Measurements from ENCODE around the gene PPP2CA.
"Not testable (repeated sequence)": the region's sequence is repeated elsewhere in the genome, so short reads cannot be mapped to it uniquely, and the experiment has no call there.

Gene PPP2CA

GRCh38 chr5:134225780-134226440 is at the start of gene PPP2CA:
Gene PPP2CA (minus strand): TSS chr5:134226073. CDS start chr5:134225861, 212 bp downstream.
- Mint-ChIP-seq H3K27ac (peak within 1 kb of the TSS; percentile 100), H3K4me3 (peak within 1 kb of the TSS; percentile 99), H3K27me3 (no peaks in the 10 kb centered on the region), H3K4me1 (ENCODE audit: low read depth) (peaks cover 34% of the 10 kb centered on the region), H3K9me3 (no peaks in the 10 kb centered on the region), H3K36me3 (ENCODE audit: low read depth) (peaks cover 43% of the 10 kb centered on the region)
- intact Hi-C loops (cut with micrococcal nuclease): loop anchor here (1.0 to 2.0 kb wide), 2 partner anchors 15 to 23 kb away; no protein-coding TSS in a partner anchor

- H3K36me3 Mint-ChIP-seq (ENCODE audit: low read depth): no peaks in the 10 kb centered on the region
- H3K27ac Mint-ChIP-seq: no peak overlapping the region
- H3K27me3 Mint-ChIP-seq: peaks cover 18% of the 10 kb centered on the region
- no peaks in the 10 kb centered on the region for H3K4me1 Mint-ChIP-seq (ENCODE audit: low read depth)
- intact Hi-C loops (cut with micrococcal nuclease): no loop called here
- peaks cover 9% of the 10 kb centered on the region for H3K9me3 Mint-ChIP-seq
- no peak overlapping the region for H3K4me3 Mint-ChIP-seq
Measured at GRCh38 chr5:134273642-134274395, 47.9 kb upstream of the PPP2CA start.

- peaks cover 17% of the 10 kb centered on the region for H3K27me3 Mint-ChIP-seq
- intact Hi-C loops (cut with micrococcal nuclease): no loop called here
- no peak overlapping the region for H3K4me3 Mint-ChIP-seq
- peaks cover 9% of the 10 kb centered on the region for H3K9me3 Mint-ChIP-seq
- H3K36me3 Mint-ChIP-seq (ENCODE audit: low read depth): no peaks in the 10 kb centered on the region
- H3K27ac Mint-ChIP-seq: no peak overlapping the region
- no peaks in the 10 kb centered on the region for H3K4me1 Mint-ChIP-seq (ENCODE audit: low read depth)
Measured at GRCh38 chr5:134271059-134271458, 45.2 kb upstream of the PPP2CA start.

GRCh38 chr5:134268919-134269318 is 43.0 kb upstream of the PPP2CA start:
- Mint-ChIP-seq H3K4me3 (no peak overlapping the region), H3K9me3 (peaks cover 19% of the 10 kb centered on the region), H3K4me1 (ENCODE audit: low read depth) (no peaks in the 10 kb centered on the region), H3K27me3 (peaks cover 18% of the 10 kb centered on the region), H3K36me3 (ENCODE audit: low read depth) (no peaks in the 10 kb centered on the region), H3K27ac (no peak overlapping the region)
- intact Hi-C loops (cut with micrococcal nuclease): no loop called here

GRCh38 chr5:134268019-134268601 is 42.2 kb upstream of the PPP2CA start:
- H3K4me1 Mint-ChIP-seq (ENCODE audit: low read depth): no peaks in the 10 kb centered on the region
- peaks cover 27% of the 10 kb centered on the region for H3K9me3 Mint-ChIP-seq
- H3K27ac Mint-ChIP-seq: no peak overlapping the region
- intact Hi-C loops (cut with micrococcal nuclease): no loop called here
- H3K4me3 Mint-ChIP-seq: no peak overlapping the region
- H3K36me3 Mint-ChIP-seq (ENCODE audit: low read depth): no peaks in the 10 kb centered on the region
- peaks cover 18% of the 10 kb centered on the region for H3K27me3 Mint-ChIP-seq

- Mint-ChIP-seq H3K27me3 (peaks cover 17% of the 10 kb centered on the region), H3K4me3 (no peak overlapping the region), H3K9me3 (peaks cover 34% of the 10 kb centered on the region), H3K4me1 (ENCODE audit: low read depth) (no peaks in the 10 kb centered on the region), H3K36me3 (ENCODE audit: low read depth) (no peaks in the 10 kb centered on the region), H3K27ac (no peak overlapping the region)
- intact Hi-C loops (cut with micrococcal nuclease): no loop called here
Measured at GRCh38 chr5:134267366-134268018, 41.6 kb upstream of the PPP2CA start.

- Mint-ChIP-seq H3K4me1 (ENCODE audit: low read depth) (no peaks in the 10 kb centered on the region), H3K4me3 (no peak overlapping the region), H3K27ac (no peak overlapping the region), H3K27me3 (peaks cover 9% of the 10 kb centered on the region), H3K36me3 (ENCODE audit: low read depth) (no peaks in the 10 kb centered on the region), H3K9me3 (peaks cover 36% of the 10 kb centered on the region)
- intact Hi-C loops (cut with micrococcal nuclease): no loop called here
Measured at GRCh38 chr5:134263801-134264200, 37.9 kb upstream of the PPP2CA start.

- intact Hi-C loops (cut with micrococcal nuclease); H3K4me3 Mint-ChIP-seq; H3K27ac Mint-ChIP-seq; H3K36me3 Mint-ChIP-seq (ENCODE audit: low read depth); H3K27me3 Mint-ChIP-seq; H3K4me1 Mint-ChIP-seq (ENCODE audit: low read depth): not testable (repeated sequence)
- peaks cover 36% of the 10 kb centered on the region for H3K9me3 Mint-ChIP-seq
Measured at GRCh38 chr5:134262629-134263028, 36.8 kb upstream of the PPP2CA start.

- Mint-ChIP-seq H3K27me3 (no peaks in the 10 kb centered on the region), H3K4me3 (no peak overlapping the region), H3K4me1 (ENCODE audit: low read depth) (no peaks in the 10 kb centered on the region), H3K9me3 (peaks cover 26% of the 10 kb centered on the region), H3K27ac (no peak overlapping the region), H3K36me3 (ENCODE audit: low read depth) (no peaks in the 10 kb centered on the region)
- intact Hi-C loops (cut with micrococcal nuclease): no loop called here
Measured at GRCh38 chr5:134258896-134259295, 33.0 kb upstream of the PPP2CA start.

GRCh38 chr5:134257176-134257575 is 31.3 kb upstream of the PPP2CA start:
- no peaks in the 10 kb centered on the region for H3K4me1 Mint-ChIP-seq (ENCODE audit: low read depth)
- H3K27ac Mint-ChIP-seq: no peak overlapping the region
- no peak overlapping the region for H3K4me3 Mint-ChIP-seq
- intact Hi-C loops (cut with micrococcal nuclease): no loop called here
- H3K27me3 Mint-ChIP-seq: no peaks in the 10 kb centered on the region
- H3K36me3 Mint-ChIP-seq (ENCODE audit: low read depth): no peaks in the 10 kb centered on the region
- H3K9me3 Mint-ChIP-seq: peaks cover 9% of the 10 kb centered on the region

- H3K27me3 Mint-ChIP-seq: no peaks in the 10 kb centered on the region
- no peaks in the 10 kb centered on the region for H3K4me1 Mint-ChIP-seq (ENCODE audit: low read depth)
- no peak overlapping the region for H3K4me3 Mint-ChIP-seq
- no peak overlapping the region for H3K27ac Mint-ChIP-seq
- H3K36me3 Mint-ChIP-seq (ENCODE audit: low read depth): no peaks in the 10 kb centered on the region
- no peaks in the 10 kb centered on the region for H3K9me3 Mint-ChIP-seq
- intact Hi-C loops (cut with micrococcal nuclease): no loop called here
Measured at GRCh38 chr5:134255418-134256150, 29.7 kb upstream of the PPP2CA start.

- H3K36me3 Mint-ChIP-seq (ENCODE audit: low read depth); H3K27me3 Mint-ChIP-seq; H3K27ac Mint-ChIP-seq; intact Hi-C loops (cut with micrococcal nuclease); H3K4me3 Mint-ChIP-seq; H3K9me3 Mint-ChIP-seq: not testable (repeated sequence)
- peaks cover 12% of the 10 kb centered on the region for H3K4me1 Mint-ChIP-seq (ENCODE audit: low read depth)
Measured at GRCh38 chr5:134253368-134254153, 27.7 kb upstream of the PPP2CA start.

- H3K27me3 Mint-ChIP-seq: no peaks in the 10 kb centered on the region
- H3K27ac Mint-ChIP-seq: no peak overlapping the region
- intact Hi-C loops (cut with micrococcal nuclease): no loop called here
- no peak overlapping the region for H3K4me3 Mint-ChIP-seq
- peaks cover 21% of the 10 kb centered on the region for H3K4me1 Mint-ChIP-seq (ENCODE audit: low read depth)
- no peaks in the 10 kb centered on the region for H3K9me3 Mint-ChIP-seq
- no peaks in the 10 kb centered on the region for H3K36me3 Mint-ChIP-seq (ENCODE audit: low read depth)
Measured at GRCh38 chr5:134252671-134253070, 26.8 kb upstream of the PPP2CA start.
